B cell (primary cell): ENCODE measurements around the gene DIRAS1.

Experiments used
- EZH2 ChIP-seq: IDR thresholded peaks from 2 replicates; pipeline ENCODE4 v1.6.1; 2012; ENCODE audit warnings: borderline replicate concordance, low read depth, mild to moderate bottlenecking, moderate library complexity, low read length; ENCODE audit not compliant: insufficient read depth, poor library complexity, severe bottlenecking
- TF ChIP-seq, protein P1 (sequence below): fragments of 200-600 bp; IDR thresholded peaks from one replicate; pipeline ENCODE4 v1.8.0; 2022; ENCODE audit warnings: antibody characterized with exemption, mild to moderate bottlenecking

DNA sequence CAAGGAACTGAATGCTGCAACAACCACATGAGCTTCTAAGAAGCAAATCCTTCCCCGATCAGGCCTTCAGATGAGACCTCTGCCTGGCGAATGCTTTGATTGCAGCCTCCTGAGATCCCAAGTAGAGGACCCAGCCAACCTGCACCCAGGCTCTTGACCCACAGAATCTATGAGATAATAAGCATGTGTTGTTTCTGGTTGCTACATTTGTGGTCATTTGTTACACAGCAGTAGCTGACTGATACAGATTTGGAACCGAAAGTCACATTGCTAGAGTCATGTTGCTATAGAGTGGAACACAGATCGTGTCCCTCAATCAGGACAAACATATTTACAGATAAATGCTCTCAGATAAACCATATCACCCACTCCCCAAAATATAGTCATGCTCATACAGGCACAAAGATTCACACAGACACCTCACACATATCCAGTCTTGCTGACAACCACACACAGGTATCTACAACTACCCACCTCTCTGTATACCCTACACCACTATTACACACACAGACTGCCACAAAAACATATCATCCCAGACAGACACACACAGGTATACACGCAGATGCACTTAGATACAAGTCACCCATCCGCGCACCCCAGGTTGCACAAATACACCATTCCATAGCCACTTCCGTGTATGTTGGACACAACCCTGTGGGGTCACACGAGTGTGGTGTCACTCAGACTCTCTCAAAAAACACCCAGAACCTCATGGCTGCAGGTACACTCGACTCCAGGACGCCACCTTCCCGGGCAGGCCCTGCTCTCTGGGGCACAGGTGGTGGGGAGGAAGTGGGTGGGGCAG, 5.5 kb downstream of the DIRAS1 start:
- TF ChIP-seq, protein P1, sequence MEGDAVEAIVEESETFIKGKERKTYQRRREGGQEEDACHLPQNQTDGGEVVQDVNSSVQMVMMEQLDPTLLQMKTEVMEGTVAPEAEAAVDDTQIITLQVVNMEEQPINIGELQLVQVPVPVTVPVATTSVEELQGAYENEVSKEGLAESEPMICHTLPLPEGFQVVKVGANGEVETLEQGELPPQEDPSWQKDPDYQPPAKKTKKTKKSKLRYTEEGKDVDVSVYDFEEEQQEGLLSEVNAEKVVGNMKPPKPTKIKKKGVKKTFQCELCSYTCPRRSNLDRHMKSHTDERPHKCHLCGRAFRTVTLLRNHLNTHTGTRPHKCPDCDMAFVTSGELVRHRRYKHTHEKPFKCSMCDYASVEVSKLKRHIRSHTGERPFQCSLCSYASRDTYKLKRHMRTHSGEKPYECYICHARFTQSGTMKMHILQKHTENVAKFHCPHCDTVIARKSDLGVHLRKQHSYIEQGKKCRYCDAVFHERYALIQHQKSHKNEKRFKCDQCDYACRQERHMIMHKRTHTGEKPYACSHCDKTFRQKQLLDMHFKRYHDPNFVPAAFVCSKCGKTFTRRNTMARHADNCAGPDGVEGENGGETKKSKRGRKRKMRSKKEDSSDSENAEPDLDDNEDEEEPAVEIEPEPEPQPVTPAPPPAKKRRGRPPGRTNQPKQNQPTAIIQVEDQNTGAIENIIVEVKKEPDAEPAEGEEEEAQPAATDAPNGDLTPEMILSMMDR = no peak
- no peak for TF ChIP-seq EZH2
